Ovary (tissue), 3 donors: ENCODE results near the gene HOOK2.

Experiments used
- CTCF ChIP-seq, 3 donors: fragments of 450-650 bp in 2 of 3; fragments of 200-600 bp in 1 of 3; IDR thresholded peaks; one replicate each; pipeline versions ENCODE4 v1.5.1 to v1.8.0; 2016 to 2022; ENCODE audit warnings: antibody characterized with exemption in 3 of 3, mild to moderate bottlenecking in 1 of 3
- POLR2A ChIP-seq: fragments of 450-650 bp; IDR thresholded peaks from one replicate; pipeline ENCODE4 v1.6.1; 2017; ENCODE audit warnings: antibody characterized with exemption, mild to moderate bottlenecking, moderate library complexity
- donor health status: DM: no; HTN: no; CAD: no.

GRCh38 chr19:12720296-12720695 lies 55.1 kb downstream of the HOOK2 start:
- no peak for TF ChIP-seq CTCF (IDR thresholded peaks at IDR 0.05)
- no peak for TF ChIP-seq POLR2A
